HG03442 (cell line): ENCODE measurements around the gene PCSK1.
"Not testable (repeated sequence)": the region's sequence is repeated elsewhere in the genome, so short reads cannot be mapped to it uniquely, and the experiment has no call there.

ENCODE experiments used
- ATAC-seq: cut with Tn5 transposase; IDR thresholded peaks from one replicate; pipeline ENCODE4 v1.9.1; 2021; ENCODE audit warnings: mild to moderate bottlenecking, moderate library complexity; ENCODE audit not compliant: unreplicated experiment

The PCSK1 gene

GRCh38 chr5:96427824-96428223, 5.2 kb downstream of the PCSK1 start:
- no peak for ATAC-seq

- no peak for ATAC-seq
These were observed 6.2 kb downstream of the PCSK1 start for GRCh38 chr5:96426831-96427230.

GRCh38 chr5:96425443-96425842, 7.6 kb downstream of the PCSK1 start:
- no peak for ATAC-seq

GRCh38 chr5:96415897-96416296, 17.2 kb downstream of the PCSK1 start:
- no peak for ATAC-seq

GRCh38 chr5:96412868-96413449, 20.1 kb downstream of the PCSK1 start:
- no peak for ATAC-seq

GRCh38 chr5:96410013-96410412, 23.0 kb downstream of the PCSK1 start:
- ATAC-seq: no peak

- ATAC-seq: no peak
These were observed 24.1 kb downstream of the PCSK1 start for GRCh38 chr5:96408841-96409538.

GRCh38 chr5:96408210-96408777, 24.8 kb downstream of the PCSK1 start:
- no peak for ATAC-seq

GRCh38 chr5:96407436-96407835, 25.6 kb downstream of the PCSK1 start:
- no peak for ATAC-seq

GRCh38 chr5:96404191-96404867, 28.7 kb downstream of the PCSK1 start:
- no peak for ATAC-seq

GRCh38 chr5:96402500-96402899, 30.5 kb downstream of the PCSK1 start:
- ATAC-seq: no peak

GRCh38 chr5:96396878-96397277, 36.2 kb downstream of the PCSK1 start:
- no peak for ATAC-seq

GRCh38 chr5:96395295-96395694, 37.8 kb downstream of the PCSK1 start:
- ATAC-seq: not testable (repeated sequence)

GRCh38 chr5:96391921-96392320, 41.1 kb downstream of the PCSK1 start:
- ATAC-seq: no peak

- ATAC-seq: no peak
These were observed 44.9 kb downstream of the PCSK1 start for GRCh38 chr5:96388176-96388575.

GRCh38 chr5:96387616-96388015, 45.4 kb downstream of the PCSK1 start:
- no peak for ATAC-seq

- no peak for ATAC-seq
These were observed 47.5 kb downstream of the PCSK1 start for GRCh38 chr5:96385538-96385937.

GRCh38 chr5:96384353-96384752, 48.7 kb downstream of the PCSK1 start:
- ATAC-seq: no peak

GRCh38 chr5:96381526-96381925, 51.5 kb downstream of the PCSK1 start:
- peak; percentile 43 for ATAC-seq

- ATAC-seq: no peak
These were observed 53.2 kb downstream of the PCSK1 start for GRCh38 chr5:96379896-96380295.

GRCh38 chr5:96377597-96377996, 55.5 kb downstream of the PCSK1 start:
- no peak for ATAC-seq

- no peak for ATAC-seq
These were observed 55.9 kb downstream of the PCSK1 start for GRCh38 chr5:96377167-96377566.
